C1 segment of cervical spinal cord (tissue), 14 donors: ENCODE results near the gene NET1.

ENCODE experiments used
- DNase-seq, 14 donors: peaks; one replicate each; lab custom pipeline; 2025; lab: John Stamatoyannopoulos, UW

Gene NET1

GRCh38 chr10:5480162-5480941, 68.0 kb downstream of the NET1 start:
- no peak for DNase-seq

GRCh38 chr10:5481121-5481520, 68.8 kb downstream of the NET1 start:
- no peak for DNase-seq

- no peak for DNase-seq
Measured at GRCh38 chr10:5482016-5482415, 69.7 kb downstream of the NET1 start.

- no peak for DNase-seq
Measured at GRCh38 chr10:5484205-5484604, 71.8 kb downstream of the NET1 start.

GRCh38 chr10:5485290-5485689, 72.9 kb downstream of the NET1 start:
- no peak for DNase-seq

GRCh38 chr10:5485948-5486852, 73.8 kb downstream of the NET1 start:
- no peak for DNase-seq

- DNase-seq, result no peak
Measured at GRCh38 chr10:5486853-5487235, 74.5 kb downstream of the NET1 start.

- DNase-seq, result no peak
Measured at GRCh38 chr10:5488272-5489161, 76.2 kb downstream of the NET1 start.

GRCh38 chr10:5490032-5490431, 77.7 kb downstream of the NET1 start:
- no peak for DNase-seq

- no peak for DNase-seq
Measured at GRCh38 chr10:5490698-5491464, 78.5 kb downstream of the NET1 start.

GRCh38 chr10:5491477-5491876, 79.1 kb downstream of the NET1 start:
- DNase-seq, result peak in 1 of 14 donors; percentile 13

- DNase-seq, result no peak
Measured at GRCh38 chr10:5492322-5492855, 80.0 kb downstream of the NET1 start.

GRCh38 chr10:5492929-5493576, 80.7 kb downstream of the NET1 start:
- DNase-seq, result no peak

GRCh38 chr10:5493691-5494090, 81.3 kb downstream of the NET1 start:
- no peak for DNase-seq

GRCh38 chr10:5494611-5495010, 82.3 kb downstream of the NET1 start:
- DNase-seq, result no peak

- DNase-seq, result no peak
Measured at GRCh38 chr10:5496261-5497250, 84.2 kb downstream of the NET1 start.

- DNase-seq, result no peak
Measured at GRCh38 chr10:5497289-5497688, 84.9 kb downstream of the NET1 start.

GRCh38 chr10:5497948-5498730, 85.8 kb downstream of the NET1 start:
- DNase-seq, result no peak
